MG63 (cell line): ENCODE data around the gene RAB1B. TPM values are rescaled to one million over a fixed set of nuclear protein-coding genes. Genes with fewer than 3 reads are reported as not detected.
"Not testable (repeated sequence)": the region's sequence is repeated elsewhere in the genome, so short reads cannot be mapped to it uniquely, and the experiment has no call there.

ENCODE experiments used
- DNase-seq: peaks from one replicate; pipeline ENCODE4 v3.0.0-alpha.2; 2020
- H3K27me3 ChIP-seq: fragments of 250-450 bp; sonication (Bioruptor Pico); 2 replicates; pipeline ENCODE4 v1.5.1; 2020; ENCODE audit warnings: mild to moderate bottlenecking, moderate library complexity
- H3K36me3 ChIP-seq: fragments of 250-450 bp; sonication (Bioruptor Pico); 2 replicates; pipeline ENCODE4 v1.5.1; 2020; ENCODE audit warnings: mild to moderate bottlenecking, moderate library complexity
- H3K4me3 ChIP-seq: fragments of 250-450 bp; sonication (Bioruptor Pico); 2 replicates; pipeline ENCODE4 v1.5.1; 2020; ENCODE audit warnings: mild to moderate bottlenecking, moderate library complexity
- H3K9me3 ChIP-seq: fragments of 250-450 bp; sonication (Bioruptor Pico); 2 replicates; pipeline ENCODE4 v1.5.1; 2020; ENCODE audit warnings: mild to moderate bottlenecking, moderate library complexity
- total RNA-seq: library from RNA; depleted of rRNA; stranded (reverse); fragments of >200 nt; shearing (Covaris generic); gene quantifications from 2 replicates; pipeline ENCODE4 v1.2.3, GENCODE V29; 2014; ENCODE audit warnings: low replicate concordance; rRNA removed

The RAB1B gene
- total RNA-seq, 1 experiment from 2014 or later = 103 TPM

DNA sequence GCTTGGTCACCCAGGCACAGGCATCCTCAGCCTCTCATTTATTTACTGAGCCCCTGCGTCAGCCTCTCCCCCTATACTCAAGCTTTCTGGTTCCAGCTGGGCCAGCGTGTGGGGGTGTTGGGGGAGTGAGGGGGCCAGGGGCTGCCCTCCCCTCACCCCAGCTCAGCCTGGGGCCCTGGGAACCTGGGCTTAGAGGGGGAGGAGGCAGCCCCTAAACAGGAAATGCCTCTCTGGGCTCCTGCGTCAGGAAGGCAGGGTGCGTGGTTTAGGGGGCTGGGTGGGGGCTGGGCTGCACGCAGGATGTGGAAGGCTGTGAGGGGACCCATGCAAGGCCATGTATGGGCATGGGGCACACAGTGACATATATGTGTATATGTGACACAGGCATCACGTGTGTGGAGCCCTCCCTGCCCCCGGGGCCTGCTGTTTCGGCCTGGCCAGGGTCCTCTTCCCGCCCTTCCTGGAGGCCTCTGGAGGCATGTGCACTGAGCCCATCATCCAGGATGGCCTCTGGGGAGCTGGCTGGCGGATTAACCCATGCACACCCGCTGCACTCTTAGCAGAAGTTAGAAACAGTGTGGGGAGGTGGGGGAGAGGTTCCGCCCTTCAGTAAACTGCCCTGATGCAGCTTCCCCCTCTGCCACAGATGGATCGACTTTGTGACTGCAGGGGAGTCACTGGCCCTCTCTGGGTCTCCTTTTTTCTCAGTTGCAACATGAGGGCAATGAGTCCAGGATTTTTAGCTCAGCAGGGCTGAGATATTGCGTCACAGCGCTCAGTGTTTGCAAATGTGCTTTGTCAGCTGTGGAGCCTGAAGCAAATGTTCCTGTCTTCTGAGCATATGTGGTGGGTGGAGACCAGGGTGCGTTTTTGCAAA lies 49.5 kb downstream of the RAB1B start:
- Histone ChIP-seq H3K36me3 (no peaks in the 10 kb centered on the region), H3K27me3 (no peaks in the 10 kb centered on the region), H3K9me3 (0 out of 2 replicates have a peak, but pooled peaks cover 2% of the 10 kb centered on the region), H3K4me3 (no peak overlapping the region)
- no peak for DNase-seq

DNA sequence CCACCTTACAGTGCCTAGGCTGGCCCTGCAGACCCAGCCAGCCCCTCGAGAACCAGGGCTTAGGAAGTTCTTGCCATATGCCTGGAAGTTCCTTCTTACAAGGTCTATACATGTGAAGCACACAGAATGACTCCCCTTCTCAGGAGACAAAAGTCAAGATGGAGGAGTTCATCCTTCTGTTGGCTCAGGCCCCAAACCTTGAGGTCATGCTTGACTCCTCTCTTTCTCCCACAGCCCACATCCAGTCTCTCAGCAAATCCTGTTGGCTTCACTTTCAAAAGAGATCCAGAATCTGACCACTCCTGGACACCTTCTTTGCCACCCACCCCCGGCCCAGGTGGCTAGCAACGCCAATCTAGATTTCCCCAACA lies 50.1 kb downstream of the RAB1B start:
- Histone ChIP-seq H3K9me3 (0 out of 2 replicates have a peak, but pooled peaks cover 2% of the 10 kb centered on the region), H3K27me3 (no peaks in the 10 kb centered on the region), H3K4me3 (no peak overlapping the region), H3K36me3 (no peaks in the 10 kb centered on the region)
- no peak for DNase-seq

DNA sequence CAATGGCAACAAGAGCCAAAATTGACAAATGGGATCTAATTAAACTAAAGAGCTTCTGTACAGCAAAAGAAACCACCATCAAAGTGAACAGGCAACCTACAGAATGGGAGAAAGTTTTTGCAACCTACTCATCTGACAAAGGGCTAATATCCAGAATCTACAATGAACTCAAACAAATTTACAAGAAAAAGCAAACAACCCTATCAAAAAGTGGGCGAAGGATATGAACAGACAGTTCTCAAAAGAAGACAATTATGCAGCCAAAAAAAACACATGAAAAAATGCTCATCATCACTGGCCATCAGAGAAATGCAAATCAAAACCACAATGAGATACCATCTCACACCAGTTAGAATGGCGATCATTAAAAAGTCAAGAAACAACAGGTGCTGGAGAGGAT lies 51.9 kb downstream of the RAB1B start:
- not testable (repeated sequence) for H3K27me3 ChIP-seq, H3K4me3 ChIP-seq, H3K9me3 ChIP-seq, DNase-seq, H3K36me3 ChIP-seq

DNA sequence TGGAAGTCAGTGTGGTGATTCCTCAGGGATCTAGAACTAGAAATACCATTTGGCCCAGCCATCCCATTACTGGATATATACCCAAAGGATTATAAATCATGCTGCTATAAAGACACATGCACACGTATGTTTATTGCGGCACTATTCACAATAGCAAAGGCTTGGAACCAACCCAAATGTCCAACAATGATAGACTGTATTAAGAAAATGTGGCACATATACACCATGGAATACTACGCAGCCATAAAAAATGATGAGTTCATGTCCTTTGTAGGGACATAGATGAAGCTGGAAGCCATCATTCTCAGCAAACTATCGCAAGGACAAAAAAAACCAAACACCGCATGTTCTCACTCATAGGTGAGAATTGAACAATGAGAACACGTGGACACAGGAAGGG lies 52.3 kb downstream of the RAB1B start:
- not testable (repeated sequence) for H3K9me3 ChIP-seq, H3K4me3 ChIP-seq, H3K27me3 ChIP-seq, DNase-seq, H3K36me3 ChIP-seq

DNA sequence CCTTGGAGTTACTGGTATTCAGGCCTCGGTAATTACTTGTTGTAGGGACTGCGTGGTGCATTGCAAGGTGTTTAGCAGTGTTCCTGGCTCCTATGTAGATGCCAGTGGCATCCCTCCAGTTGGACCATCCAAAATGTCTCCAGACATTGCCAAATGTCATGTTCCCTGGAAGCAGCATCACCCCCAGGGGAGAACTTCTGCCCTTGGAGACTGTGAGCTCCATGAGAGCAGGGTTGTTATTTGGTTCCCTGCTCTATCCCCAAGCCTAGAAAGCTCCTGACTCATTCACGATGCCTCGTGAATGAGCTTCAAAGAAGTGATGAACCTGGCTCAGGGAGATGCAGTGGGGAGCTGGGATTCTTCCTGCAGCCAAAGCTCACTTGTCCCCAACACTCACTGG lies 53.2 kb downstream of the RAB1B start:
- no peak for DNase-seq
- Histone ChIP-seq H3K27me3 (no peaks in the 10 kb centered on the region), H3K9me3 (0 out of 2 replicates have a peak, but pooled peaks cover 2% of the 10 kb centered on the region), H3K4me3 (no peak overlapping the region), H3K36me3 (no peaks in the 10 kb centered on the region)

DNA sequence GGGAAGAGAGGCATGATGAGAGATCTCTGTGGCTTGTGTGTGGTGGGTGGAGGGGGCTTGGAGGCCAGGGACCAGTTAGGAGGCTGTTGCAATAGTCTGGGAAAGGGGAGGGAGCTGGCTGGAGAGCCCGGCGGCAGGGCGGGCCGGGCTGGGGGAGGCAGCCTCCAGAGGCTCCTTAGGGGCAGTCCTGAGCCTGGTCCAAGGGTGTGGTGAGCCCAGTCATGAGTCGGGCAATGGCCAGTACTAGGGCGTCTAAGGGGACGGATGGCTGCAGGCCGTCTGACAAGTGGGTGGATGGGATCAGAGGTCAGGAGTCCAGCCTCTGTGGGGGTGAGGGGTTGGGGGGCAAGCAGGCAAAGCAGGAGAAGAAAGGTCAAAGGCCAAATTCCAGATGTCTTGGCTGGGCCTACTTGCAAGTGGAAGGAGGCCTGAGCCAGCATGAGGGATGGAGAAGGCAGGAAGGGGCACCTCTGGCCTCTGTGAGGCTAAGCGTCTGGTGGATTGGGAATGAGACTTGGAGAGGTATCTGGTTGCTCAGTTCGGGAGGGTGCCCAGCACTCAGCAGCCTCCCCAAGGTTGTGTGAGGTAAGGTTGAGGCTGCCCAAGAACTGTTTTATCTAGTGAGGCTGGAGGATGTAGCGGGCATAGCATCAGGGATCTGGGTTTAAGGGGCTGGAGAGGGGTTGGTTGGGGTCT lies 54.4 kb downstream of the RAB1B start:
- H3K4me3 ChIP-seq = no peak overlapping the region
- H3K27me3 ChIP-seq = no peaks in the 10 kb centered on the region
- 0 out of 2 replicates have a peak, but pooled peaks cover 2% of the 10 kb centered on the region for H3K9me3 ChIP-seq
- no peaks in the 10 kb centered on the region for H3K36me3 ChIP-seq
- no peak for DNase-seq

DNA sequence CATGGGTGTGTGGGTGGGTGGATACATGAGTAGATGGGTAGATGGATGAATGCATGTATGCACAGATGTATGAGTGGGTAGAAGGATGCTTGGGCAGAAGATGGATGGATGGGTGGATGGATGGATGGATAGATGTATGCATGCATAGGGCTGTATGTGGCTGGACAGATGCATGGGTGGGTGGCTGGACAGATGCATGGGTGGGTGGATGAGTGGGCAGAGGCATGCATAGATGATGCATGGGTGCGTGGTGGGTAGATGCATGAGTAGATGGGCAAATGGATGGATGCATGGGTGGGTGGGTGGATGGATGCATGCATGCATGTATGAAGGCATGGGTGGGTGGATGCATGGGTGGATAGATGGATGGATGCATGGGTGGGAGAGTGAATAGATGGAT lies 55.2 kb downstream of the RAB1B start:
- Histone ChIP-seq H3K36me3 (no peaks in the 10 kb centered on the region), H3K9me3 (0 out of 2 replicates have a peak, but pooled peaks cover 2% of the 10 kb centered on the region), H3K4me3 (no peak overlapping the region), H3K27me3 (no peaks in the 10 kb centered on the region)
- DNase-seq = no peak

DNA sequence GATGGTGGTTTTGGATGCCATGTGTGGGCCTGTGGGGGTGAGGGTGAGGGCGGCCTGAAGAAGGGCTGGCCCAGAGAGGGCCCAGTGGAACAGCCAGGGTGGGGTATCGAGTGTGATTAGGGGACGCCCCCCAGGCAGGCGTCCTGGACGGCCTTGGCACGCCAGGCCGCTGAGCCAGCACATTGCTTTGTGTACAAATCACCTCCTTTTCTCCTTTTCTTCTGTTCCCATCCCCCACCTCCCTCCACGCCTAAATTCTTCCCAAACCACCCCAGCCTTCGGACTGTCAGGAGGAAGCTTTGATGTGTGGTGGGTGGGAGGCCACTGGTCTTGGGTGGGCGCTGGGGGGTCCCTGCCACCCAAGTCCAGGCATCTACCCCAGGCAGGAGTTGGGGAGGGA lies 56.2 kb downstream of the RAB1B start:
- Histone ChIP-seq H3K9me3 (0 out of 2 replicates have a peak, but pooled peaks cover 2% of the 10 kb centered on the region), H3K27me3 (no peaks in the 10 kb centered on the region), H3K36me3 (no peaks in the 10 kb centered on the region), H3K4me3 (no peak overlapping the region)
- no peak for DNase-seq

DNA sequence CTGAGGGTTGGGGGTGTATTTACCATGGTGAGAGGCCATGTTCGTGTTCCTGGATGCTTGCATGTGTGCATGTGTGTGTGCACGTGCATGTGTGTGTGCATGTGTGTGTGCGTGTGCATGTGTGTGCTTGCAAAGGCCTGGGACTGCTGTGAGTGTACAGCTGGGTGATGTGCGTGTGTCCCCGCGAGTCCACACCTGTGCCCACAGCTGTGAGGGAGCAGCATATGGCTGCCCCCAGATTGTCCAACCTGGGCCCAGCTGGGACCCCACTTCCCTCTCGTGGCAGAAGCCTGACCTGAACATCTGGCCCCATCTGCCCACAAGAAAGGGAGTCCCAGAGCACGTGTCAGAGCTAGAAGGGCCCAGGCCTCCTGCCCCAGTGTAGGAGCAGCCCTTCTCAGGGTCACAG lies 56.8 kb downstream of the RAB1B start:
- Histone ChIP-seq H3K9me3 (no peaks in the 10 kb centered on the region), H3K4me3 (no peak overlapping the region), H3K27me3 (no peaks in the 10 kb centered on the region), H3K36me3 (no peaks in the 10 kb centered on the region)
- DNase-seq = no peak

DNA sequence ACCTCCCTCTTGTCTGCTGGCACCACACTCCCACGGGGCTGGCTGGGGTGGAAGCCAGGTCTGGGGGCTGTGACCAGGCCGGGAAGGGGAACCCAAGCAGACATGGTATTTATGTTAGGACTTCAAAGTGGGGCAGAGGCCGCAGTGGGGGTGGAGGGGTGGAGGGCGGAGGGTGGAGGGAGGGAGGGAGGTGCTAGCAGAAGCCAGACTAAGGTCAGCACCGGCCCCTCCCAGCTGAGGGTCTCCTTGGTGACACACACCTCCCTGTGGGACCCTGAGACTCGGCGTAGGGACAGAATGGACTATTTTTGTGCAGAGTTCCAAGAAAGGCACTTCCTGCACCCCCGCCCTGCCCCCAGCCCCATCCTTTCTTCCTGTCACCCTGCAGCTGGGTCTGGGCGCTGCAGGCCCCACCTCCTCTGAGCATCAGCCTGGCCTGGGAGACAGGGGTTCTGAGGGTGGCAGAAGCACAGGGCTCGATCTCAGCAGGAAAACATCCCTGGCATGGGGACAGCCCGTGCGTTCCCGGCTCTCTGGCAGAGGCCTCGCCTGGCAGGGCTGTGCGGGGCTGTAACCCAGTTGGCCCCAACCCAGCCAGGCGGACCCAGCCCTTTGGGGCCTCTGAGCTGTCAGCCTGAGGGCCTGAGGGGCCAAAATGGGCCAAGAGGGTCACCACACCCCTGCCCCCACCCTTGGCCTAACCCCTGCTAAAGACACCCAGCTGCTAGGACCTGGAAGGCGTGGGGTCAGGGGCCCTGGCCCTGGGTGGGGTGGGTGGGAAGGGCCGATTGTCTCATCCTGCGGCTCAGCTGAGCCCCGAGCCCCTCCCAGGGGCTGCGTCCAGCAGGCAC lies 58.0 kb downstream of the RAB1B start:
- H3K36me3 ChIP-seq = peaks cover 3% of the 10 kb centered on the region
- H3K27me3 ChIP-seq = no peaks in the 10 kb centered on the region
- DNase-seq = peak; percentile 95
- no peaks in the 10 kb centered on the region for H3K9me3 ChIP-seq
- no peak overlapping the region for H3K4me3 ChIP-seq

Other genes starting within 250 kb of the RAB1B start
- gene CATSPER1, start 242.2 kb upstream of the RAB1B start, total RNA-seq = 2.4 TPM in 1 of 2 replicates, not detected in the other
- not detected in 2 replicates for gene GAL3ST3, start 219.5 kb upstream of the RAB1B start, total RNA-seq
- 134 and 174 TPM in 2 replicates for gene SF3B2, start 216.3 kb upstream of the RAB1B start, total RNA-seq
- gene PACS1, start 198.4 kb upstream of the RAB1B start, total RNA-seq = 2.6 and 11.2 TPM in 2 replicates
- gene KLC2, start 10.9 kb upstream of the RAB1B start, total RNA-seq = 15.0 and 25.3 TPM in 2 replicates
- gene CNIH2, start 9.5 kb downstream of the RAB1B start, total RNA-seq = not detected in 2 replicates
- 217 and 220 TPM in 2 replicates for gene YIF1A, start 20.5 kb downstream of the RAB1B start, total RNA-seq
- 0.56 TPM in 1 of 2 replicates, not detected in the other for gene TMEM151A, start 23.3 kb downstream of the RAB1B start, total RNA-seq
- gene CD248, start 48.4 kb downstream of the RAB1B start, total RNA-seq = not detected in 2 replicates
- 45.3 and 65.7 TPM in 2 replicates for gene RIN1, start 67.8 kb downstream of the RAB1B start, total RNA-seq
- 119 TPM in 2 replicates for gene BRMS1, start 76.5 kb downstream of the RAB1B start, total RNA-seq
- 26.6 and 34.6 TPM in 2 replicates for gene B4GAT1, start 79.0 kb downstream of the RAB1B start, total RNA-seq
- not detected in 2 replicates for gene SLC29A2, start 103.1 kb downstream of the RAB1B start, total RNA-seq
- not detected in 2 replicates for gene NPAS4, start 152.4 kb downstream of the RAB1B start, total RNA-seq
- gene MRPL11, start 170.2 kb downstream of the RAB1B start, total RNA-seq = 92.7 and 167 TPM in 2 replicates
- 7.3 and 7.7 TPM in 2 replicates for gene PELI3, start 198.3 kb downstream of the RAB1B start, total RNA-seq
- gene DPP3, start 211.8 kb downstream of the RAB1B start, total RNA-seq = 57.0 and 124 TPM in 2 replicates
- gene BBS1, start 242.0 kb downstream of the RAB1B start, total RNA-seq = 7.7 and 14.7 TPM in 2 replicates